HPDE6-E6E7 (cell line): ENCODE data around the gene EIF3F.
"Not testable (repeated sequence)": the region's sequence is repeated elsewhere in the genome, so short reads cannot be mapped to it uniquely, and the experiment has no call there.

ENCODE experiments used
- DNase-seq: peaks from one replicate; pipeline ENCODE4 v3.0.0; 2011; ENCODE audit warnings: missing footprints; ENCODE audit errors: extremely low spot score

EIF3F gene

GRCh38 chr11:7986768-7987559 is at the start of gene EIF3F:
Gene EIF3F, plus strand, starts transcription at chr11:7987337. Its CDS starts 16 bp downstream, at chr11:7987353.
- peak; percentile 93 for DNase-seq

GRCh38 chr11:7941146-7941545 is 46.0 kb upstream of the EIF3F start:
- DNase-seq = no peak

- DNase-seq = no peak
Measured at GRCh38 chr11:7941608-7942007, 45.5 kb upstream of the EIF3F start, which contains the start of gene OR10A3. Gene OR10A3, minus strand, starts transcription at chr11:7941708. Its CDS starts 2,188 bp downstream, at chr11:7939520.

GRCh38 chr11:7944123-7944522 is 43.0 kb upstream of the EIF3F start:
- DNase-seq = no peak

- DNase-seq = no peak
Measured at GRCh38 chr11:7949934-7950333, 37.2 kb upstream of the EIF3F start.

GRCh38 chr11:7955191-7955590 is 31.9 kb upstream of the EIF3F start:
- no peak for DNase-seq

- no peak for DNase-seq
Measured at GRCh38 chr11:7964261-7964660, 22.9 kb upstream of the EIF3F start.

GRCh38 chr11:7964873-7965272 is 22.3 kb upstream of the EIF3F start:
- DNase-seq = no peak

- peak; percentile 25 for DNase-seq
Measured at GRCh38 chr11:7965386-7965785, 21.8 kb upstream of the EIF3F start, which contains the start of gene NLRP10. Gene NLRP10, minus strand, starts transcription at chr11:7965447. Its CDS starts 1,952 bp downstream, at chr11:7963495.

GRCh38 chr11:7967097-7967496 is 20.0 kb upstream of the EIF3F start:
- DNase-seq = no peak

GRCh38 chr11:7967826-7968225 is 19.3 kb upstream of the EIF3F start:
- DNase-seq = no peak

- DNase-seq = no peak
Measured at GRCh38 chr11:7968686-7969085, 18.5 kb upstream of the EIF3F start.

GRCh38 chr11:7969756-7970646 is 17.1 kb upstream of the EIF3F start:
- no peak for DNase-seq

- no peak for DNase-seq
Measured at GRCh38 chr11:7971846-7972245, 15.3 kb upstream of the EIF3F start.

GRCh38 chr11:7973011-7973410 is 14.1 kb upstream of the EIF3F start:
- DNase-seq = no peak

- DNase-seq = no peak
Measured at GRCh38 chr11:7974668-7975067, 12.5 kb upstream of the EIF3F start.

GRCh38 chr11:7977232-7977917 is 9.8 kb upstream of the EIF3F start:
- no peak for DNase-seq

GRCh38 chr11:7981619-7982157 is 5.4 kb upstream of the EIF3F start:
- DNase-seq = no peak

GRCh38 chr11:7982582-7983119 is 4.5 kb upstream of the EIF3F start:
- no peak for DNase-seq

- no peak for DNase-seq
Measured at GRCh38 chr11:7983832-7984590, 3.1 kb upstream of the EIF3F start.

- DNase-seq = not testable (repeated sequence)
Measured at GRCh38 chr11:7987560-7987883, 385 bp downstream of the EIF3F start.
